ENCODE results near the gene UROC1.

Gene UROC1

DNA sequence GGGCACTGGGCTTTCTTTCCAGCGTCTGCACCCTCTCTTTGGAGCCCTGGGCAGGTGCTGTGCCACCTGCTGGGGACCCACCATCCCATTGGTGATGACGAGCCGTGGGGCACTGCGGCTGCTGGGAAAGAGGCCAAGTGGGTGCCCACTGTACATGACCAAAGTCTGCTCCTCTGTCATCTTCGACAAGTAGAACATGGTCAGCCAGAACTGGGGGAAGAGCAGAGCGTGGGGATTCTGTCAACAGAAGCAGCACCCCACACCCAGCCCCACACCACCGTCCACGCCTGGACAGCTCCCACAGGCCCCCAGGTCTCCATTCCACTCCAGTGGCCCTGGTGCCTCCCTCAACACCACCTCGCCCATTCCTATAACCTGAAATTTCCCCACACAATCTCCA is 9.7 kb downstream of the UROC1 start:
- H3K4me3 ChIP-seq (ENCODE audit: low read depth, low read length) = no peak overlapping the region
- TF ChIP-seq, protein P1, sequence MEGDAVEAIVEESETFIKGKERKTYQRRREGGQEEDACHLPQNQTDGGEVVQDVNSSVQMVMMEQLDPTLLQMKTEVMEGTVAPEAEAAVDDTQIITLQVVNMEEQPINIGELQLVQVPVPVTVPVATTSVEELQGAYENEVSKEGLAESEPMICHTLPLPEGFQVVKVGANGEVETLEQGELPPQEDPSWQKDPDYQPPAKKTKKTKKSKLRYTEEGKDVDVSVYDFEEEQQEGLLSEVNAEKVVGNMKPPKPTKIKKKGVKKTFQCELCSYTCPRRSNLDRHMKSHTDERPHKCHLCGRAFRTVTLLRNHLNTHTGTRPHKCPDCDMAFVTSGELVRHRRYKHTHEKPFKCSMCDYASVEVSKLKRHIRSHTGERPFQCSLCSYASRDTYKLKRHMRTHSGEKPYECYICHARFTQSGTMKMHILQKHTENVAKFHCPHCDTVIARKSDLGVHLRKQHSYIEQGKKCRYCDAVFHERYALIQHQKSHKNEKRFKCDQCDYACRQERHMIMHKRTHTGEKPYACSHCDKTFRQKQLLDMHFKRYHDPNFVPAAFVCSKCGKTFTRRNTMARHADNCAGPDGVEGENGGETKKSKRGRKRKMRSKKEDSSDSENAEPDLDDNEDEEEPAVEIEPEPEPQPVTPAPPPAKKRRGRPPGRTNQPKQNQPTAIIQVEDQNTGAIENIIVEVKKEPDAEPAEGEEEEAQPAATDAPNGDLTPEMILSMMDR (IDR thresholded peaks at IDR 0.05; ENCODE audit: low read depth, low read length) = no peak

DNA sequence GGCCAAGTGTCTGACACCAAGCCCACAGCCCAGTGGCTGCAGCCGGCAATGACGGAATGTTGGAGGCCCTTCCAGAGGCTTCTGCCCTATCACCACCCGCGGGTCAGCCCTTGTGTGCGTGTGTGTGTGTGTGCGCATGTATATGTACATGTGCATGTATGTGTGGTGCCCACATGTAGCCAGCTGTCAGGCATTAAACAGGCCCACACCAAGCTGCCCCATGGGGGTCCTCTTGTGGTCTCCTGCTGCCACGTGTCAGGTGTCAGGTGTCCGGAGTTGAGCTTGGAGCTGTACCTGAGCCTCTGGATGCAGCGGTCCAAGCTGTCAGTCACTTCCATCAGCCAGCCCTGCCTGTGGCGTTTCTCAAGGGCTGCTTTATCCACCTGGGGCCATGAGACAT is 13.9 kb downstream of the UROC1 start:
- TF ChIP-seq, protein P1 (IDR thresholded peaks at IDR 0.05; ENCODE audit: low read depth, low read length) = no peak
- H3K4me3 ChIP-seq (ENCODE audit: low read depth, low read length) = no peak overlapping the region

DNA sequence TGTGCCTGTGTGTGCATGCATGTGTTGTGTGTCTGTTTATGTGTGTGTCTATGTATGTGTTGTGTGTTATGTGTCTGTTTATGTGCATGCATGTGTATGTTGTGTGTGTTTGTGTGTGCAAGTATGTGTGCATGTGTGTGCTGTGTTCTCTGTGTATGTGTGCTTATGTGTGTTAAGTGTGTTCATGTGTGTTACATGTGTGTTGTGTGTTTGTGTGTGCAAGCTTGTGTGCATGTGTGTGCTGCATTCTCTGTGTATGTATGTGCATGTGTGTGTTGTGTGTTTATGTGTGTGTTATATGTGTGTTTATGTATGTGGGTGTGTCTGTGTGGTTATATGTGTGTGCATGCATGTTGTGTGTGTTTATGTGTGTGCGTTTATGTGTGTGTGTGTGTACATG is 14.9 kb downstream of the UROC1 start:
- TF ChIP-seq, protein P1 (IDR thresholded peaks at IDR 0.05; ENCODE audit: low read depth, low read length) = no peak
- no peak overlapping the region for H3K4me3 ChIP-seq (ENCODE audit: low read depth, low read length)

DNA sequence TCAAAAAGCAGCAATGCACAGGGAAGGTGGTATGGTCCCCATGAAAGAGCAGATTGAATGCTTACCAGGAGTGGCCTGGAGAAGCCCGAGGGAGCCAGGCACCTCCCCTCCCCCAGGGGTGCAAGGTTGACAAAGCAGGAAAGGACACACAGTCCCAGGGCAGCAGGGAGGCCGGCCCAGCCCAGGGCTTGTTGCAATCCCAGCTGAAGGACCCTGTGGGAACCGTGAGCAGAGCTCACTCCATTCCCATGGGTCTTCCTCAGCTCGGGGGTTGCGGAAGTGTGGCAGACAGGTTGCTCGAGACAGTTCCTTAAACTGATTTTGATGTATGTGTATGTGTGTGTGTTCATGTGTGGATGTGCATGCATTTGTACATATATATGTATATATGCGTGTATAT is 15.8 kb downstream of the UROC1 start:
- H3K4me3 ChIP-seq (ENCODE audit: low read depth, low read length) = no peak overlapping the region
- TF ChIP-seq, protein P1 (IDR thresholded peaks at IDR 0.05; ENCODE audit: low read depth, low read length) = no peak

DNA sequence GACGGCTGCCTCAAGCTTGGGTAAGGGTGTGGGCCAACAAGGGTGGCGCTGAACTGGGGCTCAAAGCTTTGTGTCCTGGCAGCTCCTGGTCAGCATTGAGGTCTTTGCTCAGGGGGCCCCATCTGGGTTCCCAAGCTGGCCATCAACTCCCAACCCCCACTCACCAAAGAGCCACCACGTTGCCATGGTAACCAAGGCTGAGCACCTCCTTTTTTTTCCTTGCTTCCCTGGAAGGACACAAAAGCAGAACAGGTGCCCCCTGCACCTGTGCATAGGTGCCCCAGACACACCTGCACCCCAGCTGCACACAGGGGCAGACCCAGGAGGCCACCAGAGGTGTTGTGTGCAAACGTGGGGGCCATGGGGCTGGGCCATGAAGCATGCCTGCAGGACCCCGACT is 16.5 kb downstream of the UROC1 start:
- TF ChIP-seq, protein P1 (IDR thresholded peaks at IDR 0.05; ENCODE audit: low read depth, low read length) = no peak
- H3K4me3 ChIP-seq (ENCODE audit: low read depth, low read length) = no peak overlapping the region

DNA sequence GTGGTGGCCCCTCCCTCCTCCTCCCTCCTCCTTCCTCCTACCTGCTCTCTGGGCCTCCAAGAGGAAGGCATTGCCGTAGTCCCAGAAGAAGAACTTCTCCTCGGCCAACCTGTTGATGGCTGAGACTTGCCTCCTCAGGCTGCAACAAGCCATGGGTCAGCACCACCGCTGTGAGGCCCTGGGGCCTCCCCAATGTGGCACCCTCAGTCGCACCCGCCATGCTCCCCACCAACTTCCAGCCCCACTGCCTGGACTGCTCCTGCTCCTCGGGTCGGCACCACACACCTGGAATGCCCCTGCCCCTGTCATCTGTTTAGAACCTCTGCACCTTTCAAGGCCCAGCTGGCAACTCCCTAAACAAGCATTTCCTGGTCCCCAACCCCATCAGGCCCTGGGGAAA is 17.6 kb downstream of the UROC1 start:
- no peak overlapping the region for H3K4me3 ChIP-seq (ENCODE audit: low read depth, low read length)

DNA sequence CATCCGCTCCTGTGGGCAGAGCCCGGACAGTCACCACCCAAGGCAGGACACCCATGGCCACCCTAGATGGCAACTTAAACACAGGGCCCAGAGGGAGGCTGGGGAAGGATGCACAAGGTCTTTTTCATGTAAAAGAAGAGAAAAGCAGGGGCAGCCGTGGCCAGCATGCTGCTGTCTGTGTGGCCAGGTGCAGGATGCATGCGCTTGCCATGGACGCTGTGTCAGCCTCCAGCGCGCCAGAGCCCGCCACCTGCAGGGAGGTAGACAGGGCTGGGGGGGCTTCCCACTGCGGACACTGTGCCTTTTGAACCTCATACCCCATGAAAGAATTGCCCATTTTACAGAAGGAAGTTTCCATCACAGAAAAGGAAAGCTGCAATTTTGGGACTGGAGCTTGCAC is 18.2 kb downstream of the UROC1 start:
- H3K4me3 ChIP-seq (ENCODE audit: low read depth, low read length) = no peak overlapping the region
- TF ChIP-seq, protein P1 (IDR thresholded peaks at IDR 0.05; ENCODE audit: low read depth, low read length) = no peak

More for the DNA sequence above, 17.6 kb downstream of the UROC1 start:
- TF ChIP-seq, protein P1 (IDR thresholded peaks at IDR 0.05; ENCODE audit: low read depth, low read length) = no peak
